Bronchial epithelial cell (primary cell): ENCODE data around the gene ZFP62. TPM values are rescaled to one million over a fixed set of nuclear protein-coding genes. Genes with fewer than 3 reads are reported as not detected.

ENCODE experiments used
- DNase-seq: peaks from one replicate; pipeline ENCODE4 v3.0.0-alpha.2; 2010; ENCODE audit warnings: low read depth
- FAIRE-seq: peaks from 2 replicates; lab custom pipeline; 2011; peaks lifted over from hg19 to GRCh38; lab: Jason Lieb, UNC
- H3K27me3 ChIP-seq: 2 replicates; pipeline ENCODE4 v1.5.1; 2011; ENCODE audit warnings: low read length; ENCODE audit not compliant: control insufficient read depth, insufficient read depth
- H3K36me3 ChIP-seq: 2 replicates; pipeline ENCODE4 v1.5.1; 2011; ENCODE audit warnings: low read length; ENCODE audit not compliant: control insufficient read depth, insufficient read depth
- H3K4me3 ChIP-seq: 2 replicates; pipeline ENCODE4 v1.5.1; 2011; ENCODE audit warnings: mild to moderate bottlenecking, low read depth, low read length, control low read depth
- total RNA-seq: library from RNA; depleted of rRNA; stranded (reverse); fragments of >200 nt; gene quantifications from 2 replicates; pipeline ENCODE4 v1.2.1, GENCODE V29; 2014
- TF ChIP-seq, protein P1 (sequence below): IDR thresholded peaks from 2 replicates; pipeline ENCODE4 v1.5.1; 2011; ENCODE audit warnings: mild to moderate bottlenecking, moderate library complexity, low read length, control low read depth, inconsistent platforms; ENCODE audit not compliant: insufficient read depth, severe bottlenecking

ZFP62 gene
- total RNA-seq, 1 donor from 2014 or later: 21.3 TPM

DNA sequence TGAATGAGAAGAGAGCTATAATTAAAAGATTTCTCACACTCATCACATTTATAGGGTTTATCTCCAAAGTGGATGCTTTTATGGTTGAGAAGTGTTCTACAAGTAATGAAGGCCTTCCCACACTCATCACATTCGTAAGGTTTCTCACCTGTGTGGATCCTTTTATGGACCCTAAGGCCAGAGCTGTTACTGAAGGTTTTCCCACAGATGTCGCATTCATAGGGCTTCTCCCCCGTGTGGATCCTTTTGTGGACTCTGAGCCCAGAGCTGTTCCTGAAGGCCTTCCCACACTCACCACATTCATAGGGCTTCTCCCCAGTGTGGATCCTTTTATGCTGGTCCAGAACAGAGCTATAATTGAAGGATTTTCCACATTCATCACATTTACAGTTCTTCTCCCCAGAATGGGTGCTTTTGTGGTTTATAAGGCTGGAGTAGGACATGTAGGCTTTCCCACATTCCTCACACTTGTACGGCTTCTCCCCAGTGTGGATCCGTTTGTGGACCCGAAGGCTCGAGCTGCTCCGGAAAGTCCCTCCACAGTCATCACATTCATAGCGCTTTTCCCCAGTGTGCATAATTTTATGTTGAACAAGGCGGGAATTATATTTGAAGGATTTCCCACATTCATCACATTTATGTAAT is 10.5 kb downstream of the ZFP62 start:
- FAIRE-seq: no peak
- TF ChIP-seq, protein P1, sequence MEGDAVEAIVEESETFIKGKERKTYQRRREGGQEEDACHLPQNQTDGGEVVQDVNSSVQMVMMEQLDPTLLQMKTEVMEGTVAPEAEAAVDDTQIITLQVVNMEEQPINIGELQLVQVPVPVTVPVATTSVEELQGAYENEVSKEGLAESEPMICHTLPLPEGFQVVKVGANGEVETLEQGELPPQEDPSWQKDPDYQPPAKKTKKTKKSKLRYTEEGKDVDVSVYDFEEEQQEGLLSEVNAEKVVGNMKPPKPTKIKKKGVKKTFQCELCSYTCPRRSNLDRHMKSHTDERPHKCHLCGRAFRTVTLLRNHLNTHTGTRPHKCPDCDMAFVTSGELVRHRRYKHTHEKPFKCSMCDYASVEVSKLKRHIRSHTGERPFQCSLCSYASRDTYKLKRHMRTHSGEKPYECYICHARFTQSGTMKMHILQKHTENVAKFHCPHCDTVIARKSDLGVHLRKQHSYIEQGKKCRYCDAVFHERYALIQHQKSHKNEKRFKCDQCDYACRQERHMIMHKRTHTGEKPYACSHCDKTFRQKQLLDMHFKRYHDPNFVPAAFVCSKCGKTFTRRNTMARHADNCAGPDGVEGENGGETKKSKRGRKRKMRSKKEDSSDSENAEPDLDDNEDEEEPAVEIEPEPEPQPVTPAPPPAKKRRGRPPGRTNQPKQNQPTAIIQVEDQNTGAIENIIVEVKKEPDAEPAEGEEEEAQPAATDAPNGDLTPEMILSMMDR: no peak
- Histone ChIP-seq H3K27me3 (no peaks in the 10 kb centered on the region), H3K4me3 (no peak overlapping the region), H3K36me3 (peaks cover 22% of the 10 kb centered on the region)
- DNase-seq: no peak

DNA sequence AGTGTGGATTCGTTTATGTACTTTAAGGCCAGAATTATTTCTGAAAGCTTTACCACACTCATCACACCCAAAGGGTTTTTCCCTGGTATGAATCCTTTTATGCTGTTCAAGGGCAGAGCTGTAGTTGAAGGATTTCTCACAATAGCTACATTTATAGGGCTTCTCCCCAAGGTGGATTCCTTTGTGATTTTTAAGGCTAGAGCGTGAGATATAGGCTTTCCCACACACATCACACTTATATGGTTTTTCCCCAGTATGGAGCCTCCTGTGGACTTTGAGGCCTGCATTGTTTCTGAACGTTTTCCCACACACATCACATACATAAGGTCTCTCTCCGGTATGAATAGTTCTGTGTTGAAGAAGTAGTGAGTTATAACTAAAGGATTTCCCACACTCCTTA is 11.2 kb downstream of the ZFP62 start:
- TF ChIP-seq, protein P1: no peak
- FAIRE-seq (no peak), DNase-seq (no peak)
- no peaks in the 10 kb centered on the region for H3K27me3 ChIP-seq
- no peak overlapping the region for H3K4me3 ChIP-seq
- H3K36me3 ChIP-seq: peaks cover 18% of the 10 kb centered on the region

DNA sequence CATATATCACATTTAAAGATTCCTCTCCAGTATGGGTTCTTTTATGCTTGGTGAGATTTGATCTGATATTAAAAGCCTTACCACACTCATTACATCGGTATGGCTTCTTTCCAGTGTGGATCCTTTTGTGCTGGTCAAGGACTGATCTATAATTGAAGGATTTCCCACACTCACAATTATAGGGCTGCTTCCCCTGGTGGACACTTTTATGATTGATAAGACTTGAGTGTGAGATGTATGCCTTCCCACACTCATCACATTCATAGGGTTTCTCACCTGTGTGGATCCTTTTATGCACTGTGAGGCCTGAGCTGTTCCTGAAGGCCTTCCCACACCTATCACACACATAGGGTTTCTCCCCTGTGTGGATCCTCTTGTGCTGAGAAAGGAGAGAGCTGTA is 12.2 kb downstream of the ZFP62 start:
- TF ChIP-seq, protein P1: no peak
- H3K36me3 ChIP-seq: peaks cover 18% of the 10 kb centered on the region
- no peak for FAIRE-seq
- no peaks in the 10 kb centered on the region for H3K27me3 ChIP-seq
- DNase-seq: no peak
- no peak overlapping the region for H3K4me3 ChIP-seq

DNA sequence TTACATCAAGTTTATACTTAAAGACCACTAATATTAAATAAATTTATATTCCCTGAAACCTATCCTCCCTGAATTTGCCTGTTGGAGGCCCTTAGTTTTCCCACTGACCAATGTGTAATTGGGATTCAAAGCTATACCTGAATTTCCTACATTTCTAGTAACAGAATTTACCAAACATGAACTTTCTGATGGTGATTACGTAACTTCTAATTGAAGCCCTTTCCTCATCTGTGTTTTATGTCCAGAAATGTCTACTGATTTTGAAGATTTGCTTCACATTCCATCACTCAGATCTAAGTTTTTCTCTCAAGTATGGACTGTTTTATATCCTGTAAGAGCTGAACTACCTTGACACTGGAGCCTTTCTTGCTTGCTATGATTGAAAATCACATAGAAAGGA is 12.8 kb downstream of the ZFP62 start:
- DNase-seq (no peak), FAIRE-seq (no peak)
- H3K4me3 ChIP-seq: no peak overlapping the region
- TF ChIP-seq, protein P1: no peak
- H3K27me3 ChIP-seq: no peaks in the 10 kb centered on the region
- H3K36me3 ChIP-seq: peaks cover 18% of the 10 kb centered on the region

DNA sequence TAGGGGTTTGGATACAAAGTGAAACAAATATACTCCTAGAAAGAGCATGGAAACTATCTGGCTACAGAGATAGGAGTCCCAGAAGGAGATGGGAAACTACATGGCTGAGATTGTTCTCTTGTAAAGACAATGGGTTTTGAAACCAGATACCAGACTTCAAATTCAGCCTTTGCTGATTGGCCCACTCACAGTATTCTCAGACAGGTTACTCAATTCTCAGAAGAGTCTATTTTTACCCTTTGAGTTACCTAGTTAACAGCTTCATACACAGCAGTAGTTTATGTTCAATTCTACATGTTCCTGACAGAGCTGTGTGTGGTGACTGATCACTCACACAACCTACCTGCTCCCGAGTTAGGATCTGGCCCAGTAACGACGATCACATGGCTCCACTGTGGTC is 14.1 kb downstream of the ZFP62 start:
- H3K36me3 ChIP-seq: peaks cover 18% of the 10 kb centered on the region
- H3K4me3 ChIP-seq: no peak overlapping the region
- TF ChIP-seq, protein P1: no peak
- FAIRE-seq (no peak), DNase-seq (no peak)
- H3K27me3 ChIP-seq: no peaks in the 10 kb centered on the region

DNA sequence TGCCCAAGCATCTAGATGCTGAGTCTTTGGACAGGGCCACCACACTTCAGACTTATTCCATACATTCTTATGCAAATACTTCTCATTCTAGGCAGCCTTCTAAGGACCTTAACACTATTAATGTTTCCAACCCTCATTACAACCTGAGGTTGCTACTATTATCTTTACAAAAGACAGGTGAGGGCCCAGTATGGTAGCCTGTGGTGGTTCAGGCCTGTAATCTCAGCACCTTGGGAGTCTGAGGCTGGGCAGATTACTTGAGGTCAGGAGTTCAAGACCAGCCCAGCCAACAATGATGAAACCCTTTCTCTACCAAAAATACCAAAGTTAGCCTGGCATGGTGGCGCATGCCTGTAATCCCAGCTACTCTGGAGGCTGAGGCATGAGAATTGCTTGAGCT is 16.2 kb downstream of the ZFP62 start:
- peaks cover 5% of the 10 kb centered on the region for H3K36me3 ChIP-seq
- no peak for FAIRE-seq
- H3K27me3 ChIP-seq: no peaks in the 10 kb centered on the region
- no peak for DNase-seq
- TF ChIP-seq, protein P1: no peak
- no peak overlapping the region for H3K4me3 ChIP-seq
